WTC11 (cell line): ENCODE measurements around the gene VWA8.
"Not testable (repeated sequence)": the region's sequence is repeated elsewhere in the genome, so short reads cannot be mapped to it uniquely, and the experiment has no call there.

Experiments
- ATF1 ChIP-seq: sonication (generic); formaldehyde crosslinking; IDR thresholded peaks from 2 replicates; pipeline ENCODE4 v1.8.1; 2023; ENCODE audit warnings: mild to moderate bottlenecking, moderate library complexity, missing genetic modification reagents
- CREB1 ChIP-seq: sonication (generic); formaldehyde crosslinking; IDR thresholded peaks from 2 replicates; pipeline ENCODE4 v1.8.0; 2023; ENCODE audit warnings: mild to moderate bottlenecking, missing genetic modification reagents
- CTCF ChIP-seq: fragments of 200-600 bp; IDR thresholded peaks from 2 replicates; pipeline ENCODE4 v1.8.0; 2022; ENCODE audit warnings: antibody characterized with exemption
- E2F1 ChIP-seq: sonication (generic); formaldehyde crosslinking; IDR thresholded peaks from 2 replicates; pipeline ENCODE4 v1.8.0; 2022; ENCODE audit warnings: mild to moderate bottlenecking, missing genetic modification reagents
- ETV6 ChIP-seq: sonication (generic); formaldehyde crosslinking; IDR thresholded peaks from 2 replicates; pipeline ENCODE4 v1.8.1; 2022; ENCODE audit warnings: mild to moderate bottlenecking, missing genetic modification reagents
- IRF2 ChIP-seq: sonication (generic); formaldehyde crosslinking; IDR thresholded peaks from 2 replicates; pipeline ENCODE4 v1.8.0; 2022; ENCODE audit warnings: low read depth, missing genetic modification reagents, borderline replicate concordance
- JUN ChIP-seq: sonication (generic); formaldehyde crosslinking; IDR thresholded peaks from 2 replicates; pipeline ENCODE4 v1.8.0; 2023; ENCODE audit warnings: mild to moderate bottlenecking, missing genetic modification reagents
- MAX ChIP-seq: sonication (generic); formaldehyde crosslinking; IDR thresholded peaks from 2 replicates; pipeline ENCODE4 v1.8.0; 2022; ENCODE audit warnings: mild to moderate bottlenecking, missing genetic modification reagents
- NFATC4 ChIP-seq: fragments of 250-450 bp; sonication (Bioruptor Pico); IDR thresholded peaks from 2 replicates; pipeline ENCODE4 v1.9.0; 2021; ENCODE audit warnings: mild to moderate bottlenecking
- ZNF121 ChIP-seq: sonication (generic); formaldehyde crosslinking; IDR thresholded peaks from 2 replicates; pipeline ENCODE4 v1.8.0; 2023; ENCODE audit warnings: missing genetic modification reagents
- ZNF232 ChIP-seq: sonication (generic); formaldehyde crosslinking; IDR thresholded peaks from 2 replicates; pipeline ENCODE4 v1.8.0; 2022; ENCODE audit warnings: mild to moderate bottlenecking, missing genetic modification reagents
- TF ChIP-seq, protein P1 (sequence below): sonication (generic); formaldehyde crosslinking; IDR thresholded peaks from 2 replicates; pipeline ENCODE4 v1.8.1; 2022; ENCODE audit warnings: low read depth, missing genetic modification reagents, borderline replicate concordance
- TF ChIP-seq, protein P2 (sequence below): sonication (generic); formaldehyde crosslinking; IDR thresholded peaks from 2 replicates; pipeline ENCODE4 v1.8.1; 2023; ENCODE audit warnings: mild to moderate bottlenecking, missing genetic modification reagents, moderate library complexity

- TF ChIP-seq CTCF; JUN (CRISPR knock-in tag); MAX; ZNF121 (CRISPR knock-in tag); E2F1 (CRISPR knock-in tag); ETV6 (CRISPR knock-in tag); IRF2 (CRISPR knock-in tag); CREB1 (CRISPR knock-in tag); ATF1 (CRISPR knock-in tag); ZNF232 (CRISPR knock-in tag); NFATC4: not testable (repeated sequence)
- TF ChIP-seq, protein P1, sequence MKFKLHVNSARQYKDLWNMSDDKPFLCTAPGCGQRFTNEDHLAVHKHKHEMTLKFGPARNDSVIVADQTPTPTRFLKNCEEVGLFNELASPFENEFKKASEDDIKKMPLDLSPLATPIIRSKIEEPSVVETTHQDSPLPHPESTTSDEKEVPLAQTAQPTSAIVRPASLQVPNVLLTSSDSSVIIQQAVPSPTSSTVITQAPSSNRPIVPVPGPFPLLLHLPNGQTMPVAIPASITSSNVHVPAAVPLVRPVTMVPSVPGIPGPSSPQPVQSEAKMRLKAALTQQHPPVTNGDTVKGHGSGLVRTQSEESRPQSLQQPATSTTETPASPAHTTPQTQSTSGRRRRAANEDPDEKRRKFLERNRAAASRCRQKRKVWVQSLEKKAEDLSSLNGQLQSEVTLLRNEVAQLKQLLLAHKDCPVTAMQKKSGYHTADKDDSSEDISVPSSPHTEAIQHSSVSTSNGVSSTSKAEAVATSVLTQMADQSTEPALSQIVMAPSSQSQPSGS (CRISPR knock-in tag), result not testable (repeated sequence)
- TF ChIP-seq, protein P2, sequence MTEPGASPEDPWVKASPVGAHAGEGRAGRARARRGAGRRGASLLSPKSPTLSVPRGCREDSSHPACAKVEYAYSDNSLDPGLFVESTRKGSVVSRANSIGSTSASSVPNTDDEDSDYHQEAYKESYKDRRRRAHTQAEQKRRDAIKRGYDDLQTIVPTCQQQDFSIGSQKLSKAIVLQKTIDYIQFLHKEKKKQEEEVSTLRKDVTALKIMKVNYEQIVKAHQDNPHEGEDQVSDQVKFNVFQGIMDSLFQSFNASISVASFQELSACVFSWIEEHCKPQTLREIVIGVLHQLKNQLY, result not testable (repeated sequence)
Observed at GRCh38 chr13:41540240-41540639, 420.7 kb downstream of the VWA8 start.
